Neural progenitor cell (in vitro differentiated cells): ENCODE measurements around the gene KCNA10.

Experiments used
- CTCF ChIP-seq: fragments of 200-600 bp; sonication (generic); IDR thresholded peaks from 2 replicates; pipeline ENCODE4 v1.5.1; 2017; ENCODE audit warnings: antibody characterized with exemption, mild to moderate bottlenecking
- EZH2 ChIP-seq: fragments of 200-600 bp; sonication (generic); IDR thresholded peaks from 2 replicates; pipeline ENCODE4 v1.6.1; 2017; ENCODE audit warnings: antibody characterized with exemption, mild to moderate bottlenecking, moderate library complexity

GRCh38 chr1:110488161-110488560, 30.8 kb downstream of the KCNA10 start:
- TF ChIP-seq CTCF (no peak), EZH2 (no peak)
